Heart left ventricle (tissue), 16 donors: ENCODE measurements around the gene THSD4. TPM values are rescaled to one million over a fixed set of nuclear protein-coding genes. Genes with fewer than 3 reads are reported as not detected.

Experiments used
- ATAC-seq, 4 donors: fragments of 200-7000 bp; cut with Tn5 transposase; one replicate each; pipeline ENCODE4 v1.9.1; 2020 to 2022; ENCODE audit warnings: moderate library complexity in 4 of 4, mild to moderate bottlenecking in 3 of 4, moderate number of reproducible peaks in 1 of 4
- DNase-seq, 5 donors: peaks; one replicate each; pipeline ENCODE4 v3.0.0-alpha.2; 2020
- H3K27ac ChIP-seq, 12 donors: fragments of 200-600 bp; sonication (generic) in 4 of 12; one replicate each; pipeline versions ENCODE4 v1.5.0 to v1.8.0; 2016 to 2022; ENCODE audit warnings: mild to moderate bottlenecking in 2 of 12
- H3K27me3 ChIP-seq, 9 donors: fragments of 200-600 bp; sonication (generic) in 2 of 9; one replicate each; pipeline versions ENCODE4 v1.5.1 to v1.8.0; 2016 to 2022; ENCODE audit warnings: mild to moderate bottlenecking in 3 of 9
- H3K36me3 ChIP-seq, 9 donors: fragments of 200-600 bp; sonication (generic) in 2 of 9; one replicate each; pipeline versions ENCODE4 v1.5.0 to v1.8.0; 2018 to 2022; ENCODE audit warnings: mild to moderate bottlenecking in 2 of 9
- H3K4me1 ChIP-seq, 12 donors: fragments of 200-600 bp; sonication (generic) in 4 of 12; one replicate each; pipeline versions ENCODE4 v1.5.0 to v1.8.0; 2016 to 2022; ENCODE audit warnings: mild to moderate bottlenecking in 3 of 12
- H3K4me3 ChIP-seq, 12 donors: fragments of 200-600 bp; sonication (generic) in 4 of 12; one replicate each; pipeline versions ENCODE4 v1.5.0 to v1.8.0; 2017 to 2022; ENCODE audit warnings: mild to moderate bottlenecking in 9 of 12, moderate library complexity in 4 of 12
- H3K9me3 ChIP-seq, 12 donors: fragments of 200-600 bp; sonication (generic) in 4 of 12; one replicate each; pipeline versions ENCODE4 v1.5.0 to v1.8.0; 2016 to 2022; ENCODE audit warnings: mild to moderate bottlenecking in 1 of 12
- POLR2A ChIP-seq, 2 donors: fragments of 450-650 bp; IDR thresholded peaks; one replicate each; pipeline ENCODE4 v1.6.1; 2017; ENCODE audit warnings: antibody characterized with exemption in 2 of 2, mild to moderate bottlenecking in 2 of 2, moderate library complexity in 2 of 2
- WGBS, 4 donors: extraction: QIAGEN DNeasy Blood & Tissue Kit in 2 of 4; methylation state at CpG; one replicate each; pipeline versions ENCODE4 v1.1.5 to v1.1.7; 2013 to 2018; 5-methylcytosine and 5-hydroxymethylcytosine counted together
- intact Hi-C, 10 donors: fragments of 100-400 bp; cut with DNase I; formaldehyde crosslinking; loops; one replicate each; pipeline versions ENCODE4 v1.11.1 to v1.14.2; 2022
- polyA plus RNA-seq, 2 donors: library from polyadenylated mRNA; stranded (reverse); fragments of 200-250 nt; gene quantifications; one replicate each; pipeline ENCODE4 v1.2.3, GENCODE V29; 2013
- total RNA-seq, 9 donors: library from RNA; depleted of rRNA in 2 of 9; stranded (reverse); fragments of >200 nt in 2 of 9; fragmentation: NEBNext Ultra II Directional in 3 of 9; extraction: Animal tissue kit (Norgen Biotek cat#: 25700) in 3 of 9; gene quantifications; one replicate each; pipeline versions ENCODE4 v1.1.0 to v1.2.4, GENCODE V29; 2016 to 2023
- TF ChIP-seq, protein P1 (sequence below), 12 donors: fragments of 200-600 bp; sonication (generic) in 4 of 12; IDR thresholded peaks; one replicate each; pipeline versions ENCODE4 v1.5.0 to v1.8.0; 2018 to 2022; ENCODE audit warnings: antibody characterized with exemption in 12 of 12, mild to moderate bottlenecking in 5 of 12
- donor health status: ischemic (EF 13 %, LVEDD 7.1; RV severe dilation, severe dysfunction).
- donor health status: healthy with polysubstance abuse.
- donor health status: DM: no; HTN: yes; CAD: no.
- donor health status: DM: no; HTN: no; CAD: no.
- donor health status: ischemic (EF 25% LVEDD 6.9; RV normal size, moderate dysfunction).
- donor health status: ischemic (EF 25% LVEDD 5.7; RV mildly dilated, moderate dysfunction).
- donor health status: healthy.
- donor health status: DM: yes; HTN: yes; CAD: no.
- donor health status: ischemic (EF 35%, LVEDD 5.7; RV mildly dilated, moderate dysfunction).
- donor health status: nonischemic (EF 11% LVEDD 7.7; RV severe dilation, severe dysfunction).
- donor health status: DM: yes; HTN: yes; CAD: no.
- donor health status: PGD.
- donor health status: ischemic (EF 29% LVEDD 5.4; RV normal size, mild dysfunction).
- donor health status: nonischemic (EF 23%, LVEDD 6.1; RV moderate dilation, normal function).

The THSD4 gene
- total and polyA plus RNA-seq, 11 donors, result 32.6 to 206 (median 93.2) TPM

DNA sequence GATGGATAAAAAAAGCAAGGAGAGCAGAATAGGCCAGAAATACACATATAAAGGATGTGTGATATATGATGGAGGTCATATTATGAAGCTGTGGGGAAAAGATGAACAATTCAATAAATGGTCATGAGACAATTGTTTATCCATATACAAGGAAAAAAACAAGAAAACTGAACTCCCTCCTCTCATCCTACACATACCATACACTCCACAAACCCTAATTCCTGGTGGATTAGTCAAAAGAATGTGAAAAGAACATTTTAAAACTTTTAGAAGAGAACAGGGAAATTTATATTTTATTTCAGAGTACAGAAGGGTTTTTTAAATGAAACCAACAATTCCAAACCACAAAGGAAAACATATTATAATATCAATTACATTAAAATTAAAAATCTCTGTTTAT lies 660.6 kb downstream of the THSD4 start:
- intact Hi-C loops, result no loop called here
- TF ChIP-seq, protein P1, sequence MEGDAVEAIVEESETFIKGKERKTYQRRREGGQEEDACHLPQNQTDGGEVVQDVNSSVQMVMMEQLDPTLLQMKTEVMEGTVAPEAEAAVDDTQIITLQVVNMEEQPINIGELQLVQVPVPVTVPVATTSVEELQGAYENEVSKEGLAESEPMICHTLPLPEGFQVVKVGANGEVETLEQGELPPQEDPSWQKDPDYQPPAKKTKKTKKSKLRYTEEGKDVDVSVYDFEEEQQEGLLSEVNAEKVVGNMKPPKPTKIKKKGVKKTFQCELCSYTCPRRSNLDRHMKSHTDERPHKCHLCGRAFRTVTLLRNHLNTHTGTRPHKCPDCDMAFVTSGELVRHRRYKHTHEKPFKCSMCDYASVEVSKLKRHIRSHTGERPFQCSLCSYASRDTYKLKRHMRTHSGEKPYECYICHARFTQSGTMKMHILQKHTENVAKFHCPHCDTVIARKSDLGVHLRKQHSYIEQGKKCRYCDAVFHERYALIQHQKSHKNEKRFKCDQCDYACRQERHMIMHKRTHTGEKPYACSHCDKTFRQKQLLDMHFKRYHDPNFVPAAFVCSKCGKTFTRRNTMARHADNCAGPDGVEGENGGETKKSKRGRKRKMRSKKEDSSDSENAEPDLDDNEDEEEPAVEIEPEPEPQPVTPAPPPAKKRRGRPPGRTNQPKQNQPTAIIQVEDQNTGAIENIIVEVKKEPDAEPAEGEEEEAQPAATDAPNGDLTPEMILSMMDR (IDR thresholded peaks at IDR 0.05), result no peak
- TF ChIP-seq POLR2A (IDR thresholded peaks at IDR 0.05), result no peak
- Histone ChIP-seq H3K27ac (no peak overlapping the region), H3K36me3 (peaks cover 0 to 18% (median 8%) of the 10 kb centered on the region in 9 donors), H3K9me3 (peaks cover 0 to 4% (median 0%) of the 10 kb centered on the region in 12 donors), H3K27me3 (no peaks in the 10 kb centered on the region), H3K4me3 (no peak overlapping the region), H3K4me1 (peaks cover 0 to 25% (median 0%) of the 10 kb centered on the region in 12 donors)
- ATAC-seq (no peak), DNase-seq (no peak)

DNA sequence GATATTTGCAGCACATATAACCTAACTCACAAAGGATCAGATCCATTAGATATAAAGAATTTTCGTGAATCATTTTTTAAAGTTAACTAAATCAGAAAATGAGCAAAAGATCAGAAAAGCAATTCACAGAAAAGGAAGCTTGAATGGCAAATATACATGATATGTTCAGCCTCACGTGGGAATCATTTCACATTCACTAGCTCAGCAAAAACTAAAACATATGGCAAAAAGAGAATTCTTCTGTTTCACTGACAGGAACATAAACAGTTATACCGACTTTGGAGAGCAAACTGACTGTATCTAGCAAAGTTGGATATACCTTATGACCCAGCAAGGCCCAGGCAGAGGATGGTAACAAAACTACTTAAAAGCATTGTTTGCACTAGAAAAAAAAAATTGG lies 661.0 kb downstream of the THSD4 start:
- TF ChIP-seq, protein P1 (IDR thresholded peaks at IDR 0.05), result no peak
- no peak for TF ChIP-seq POLR2A (IDR thresholded peaks at IDR 0.05)
- Histone ChIP-seq H3K36me3 (peaks cover 0 to 13% (median 7%) of the 10 kb centered on the region in 9 donors), H3K27ac (no peak overlapping the region), H3K9me3 (peaks cover 0 to 4% (median 0%) of the 10 kb centered on the region in 12 donors), H3K27me3 (no peaks in the 10 kb centered on the region), H3K4me3 (no peak overlapping the region), H3K4me1 (peaks cover 0 to 28% (median 0%) of the 10 kb centered on the region in 12 donors)
- intact Hi-C loops, result no loop called here
- 78 to 81% (median 80%) methylated on average over 3 of the region's 3 CpGs for WGBS, 4 donors
- DNase-seq (no peak), ATAC-seq (no peak)

- intact Hi-C loops, result no loop called here
- H3K27me3 ChIP-seq, result no peaks in the 10 kb centered on the region
- ATAC-seq, result peak in 3 of 4 donors; percentile 19 to 36 (median 24)
- H3K4me3 ChIP-seq, result no peak overlapping the region
- 82 to 85% (median 83%) methylated on average over 15 to 16 of the region's 16 CpGs for WGBS, 4 donors
- no peak for TF ChIP-seq POLR2A (IDR thresholded peaks at IDR 0.05)
- TF ChIP-seq, protein P1 (IDR thresholded peaks at IDR 0.05), result no peak
- no peak for DNase-seq
- H3K4me1 ChIP-seq, result peaks cover 0 to 37% (median 0%) of the 10 kb centered on the region in 12 donors
- peaks cover 0 to 5% (median 0%) of the 10 kb centered on the region in 9 donors for H3K36me3 ChIP-seq
- peaks cover 0 to 2% (median 0%) of the 10 kb centered on the region in 12 donors for H3K9me3 ChIP-seq
- no peak overlapping the region for H3K27ac ChIP-seq
These were observed 662.1 kb downstream of the THSD4 start for GRCh38 chr15:71777216-71777943.

DNA sequence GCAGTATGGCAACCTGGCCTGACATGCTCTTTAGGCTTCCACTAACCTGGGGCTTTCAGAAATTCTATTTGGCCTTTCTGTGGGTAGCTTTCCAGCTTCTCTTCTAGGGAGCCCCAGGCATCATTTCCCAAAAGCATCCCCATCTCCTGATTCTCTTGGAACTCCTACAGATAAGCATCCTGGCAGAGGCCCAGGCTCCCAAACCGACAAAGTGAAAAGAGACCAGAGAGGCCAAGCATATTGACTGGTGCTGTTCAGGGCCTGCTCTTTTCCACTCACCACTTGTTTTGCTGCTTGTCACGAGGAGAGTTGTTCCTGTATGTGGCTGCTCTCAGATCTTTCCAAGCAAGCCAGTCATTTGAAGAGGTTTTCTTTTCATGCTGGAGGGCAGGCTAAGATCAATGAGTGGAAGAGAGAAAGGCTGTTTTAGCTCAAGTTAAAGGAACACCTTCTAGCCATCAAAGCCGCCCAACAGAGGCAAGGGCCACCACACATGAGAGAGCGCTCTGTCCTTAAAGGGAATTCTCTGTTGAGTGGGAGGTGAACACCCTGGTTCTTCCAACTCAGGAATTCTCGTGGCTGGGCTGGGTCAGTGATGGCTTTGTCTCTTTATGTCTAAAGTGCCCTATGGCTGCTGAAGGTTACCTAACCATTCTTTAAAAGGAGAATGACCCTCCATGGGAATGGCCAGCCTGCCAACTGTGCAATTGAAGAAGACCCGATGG lies 664.0 kb downstream of the THSD4 start:
- no peaks in the 10 kb centered on the region for H3K27me3 ChIP-seq
- 83 to 86% (median 84%) methylated on average over 6 of the region's 6 CpGs for WGBS, 4 donors
- TF ChIP-seq, protein P1 (IDR thresholded peaks at IDR 0.05), result no peak
- no peak for TF ChIP-seq POLR2A (IDR thresholded peaks at IDR 0.05)
- intact Hi-C loops, result no loop called here
- ATAC-seq (no peak), DNase-seq (no peak)
- peaks cover 0 to 3% (median 0%) of the 10 kb centered on the region in 9 donors for H3K36me3 ChIP-seq
- peak overlapping the region in 2 of 12 donors; percentile 35 to 55 for H3K27ac ChIP-seq
- no peak overlapping the region for H3K4me3 ChIP-seq
- H3K4me1 ChIP-seq, result peaks cover 0 to 37% (median 2%) of the 10 kb centered on the region in 12 donors
- H3K9me3 ChIP-seq, result no peaks in the 10 kb centered on the region
